GM21576 (cell line): ENCODE measurements around the gene ZBTB7C.

ENCODE experiments used
- ATAC-seq: cut with Tn5 transposase; IDR thresholded peaks from one replicate; pipeline ENCODE4 v1.9.1; 2021; ENCODE audit warnings: mild to moderate bottlenecking, moderate library complexity; ENCODE audit not compliant: unreplicated experiment

Gene ZBTB7C

DNA sequence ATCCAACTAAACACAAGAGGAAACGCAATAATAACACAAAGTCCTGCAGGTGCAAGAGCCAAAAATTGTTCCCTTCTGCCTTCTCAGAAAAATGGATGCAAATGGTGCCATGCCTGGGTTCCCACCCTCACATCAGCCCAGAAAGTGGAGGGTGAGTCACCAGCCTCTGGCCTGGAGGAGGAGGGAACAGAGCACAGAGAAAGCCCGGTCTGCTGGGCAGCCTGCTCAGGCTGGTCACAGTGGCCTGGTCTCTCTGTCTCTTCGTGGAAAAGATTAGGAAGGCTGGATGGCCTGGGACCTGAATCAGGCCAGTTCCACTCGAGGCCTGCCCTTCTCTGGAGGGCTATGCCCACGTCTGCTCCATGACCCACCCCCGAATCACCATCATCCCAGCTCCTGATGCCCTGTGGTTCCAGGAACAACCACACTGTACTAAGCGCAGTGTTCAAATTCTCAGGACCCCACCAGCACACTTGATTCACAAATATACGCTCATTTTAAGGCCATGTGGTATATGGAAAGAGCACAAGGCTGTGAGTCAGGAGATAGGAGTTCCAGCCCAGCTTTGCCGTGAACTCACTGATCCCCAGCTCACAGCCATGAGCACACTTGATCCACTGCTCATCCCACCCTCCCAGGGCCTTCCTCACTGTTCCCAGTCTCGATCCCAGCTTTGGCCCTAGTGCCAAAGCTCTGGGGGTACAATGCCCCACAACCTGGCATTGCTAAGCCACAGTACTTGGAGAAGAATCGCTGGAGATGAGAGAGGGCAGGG, 82.1 kb downstream of the ZBTB7C start:
- ATAC-seq, result no peak

DNA sequence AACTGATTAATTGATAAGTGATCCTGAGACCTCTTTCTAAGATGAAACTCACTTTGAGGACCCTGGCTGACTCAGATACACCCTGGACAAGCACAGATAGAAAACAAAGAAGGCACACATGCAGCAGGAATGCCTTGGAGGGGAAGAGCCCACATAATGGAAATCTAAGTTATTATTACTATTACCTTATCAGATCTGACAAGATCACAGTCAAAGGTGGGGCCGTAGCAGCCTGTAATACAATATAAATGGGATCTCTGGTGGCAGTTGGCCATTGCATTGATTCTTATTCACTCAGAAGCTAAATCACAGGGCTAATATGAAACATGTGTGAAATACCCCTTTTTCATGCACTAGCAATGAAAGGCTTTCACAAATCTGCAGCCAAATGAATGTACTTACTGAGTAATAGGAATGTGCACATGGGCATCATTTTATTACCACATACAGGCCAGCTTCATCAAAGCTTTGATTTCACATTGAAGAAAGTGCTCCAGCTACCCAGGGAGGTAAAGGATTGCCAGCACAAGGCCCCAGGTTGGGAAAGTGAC, 84.0 kb downstream of the ZBTB7C start:
- ATAC-seq, result no peak

DNA sequence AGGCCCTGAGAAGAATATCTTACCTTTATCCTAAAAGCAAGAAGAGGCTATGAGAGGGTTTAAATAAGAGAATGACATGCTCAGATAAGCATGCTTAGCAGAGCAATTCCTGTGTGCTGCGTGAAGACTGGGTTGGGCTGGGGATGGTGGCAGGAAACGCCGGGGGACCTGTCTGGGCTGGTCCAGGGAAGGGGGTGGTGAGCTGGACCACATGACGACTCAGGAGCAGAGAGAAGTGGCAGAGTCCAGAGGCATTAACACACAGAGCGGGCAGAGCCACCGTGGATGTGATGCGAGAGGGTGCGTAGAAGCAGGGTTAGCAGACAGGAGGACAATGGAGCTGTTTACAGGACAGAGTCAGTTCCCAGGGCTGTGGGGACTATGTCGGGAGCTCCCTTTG, 84.5 kb downstream of the ZBTB7C start:
- no peak for ATAC-seq

DNA sequence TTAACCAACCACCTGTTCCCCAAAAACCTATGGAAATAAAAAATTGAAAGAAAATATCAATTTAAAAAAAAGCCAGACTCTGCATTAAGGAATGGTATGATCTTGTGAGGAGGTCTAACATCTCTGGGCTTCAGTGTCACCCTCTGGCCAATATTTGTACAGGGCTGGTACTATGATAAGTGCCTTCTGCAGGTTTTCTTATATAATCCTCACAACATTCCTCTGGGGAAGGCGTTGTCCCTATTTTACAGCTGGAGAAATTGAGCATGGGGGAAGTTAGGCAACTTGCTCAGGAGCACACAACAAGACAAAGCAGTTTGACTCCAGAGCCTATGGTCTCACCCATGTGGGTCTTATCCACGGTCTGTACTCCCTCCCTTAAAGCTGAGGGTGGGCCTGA, 86.0 kb downstream of the ZBTB7C start:
- no peak for ATAC-seq

DNA sequence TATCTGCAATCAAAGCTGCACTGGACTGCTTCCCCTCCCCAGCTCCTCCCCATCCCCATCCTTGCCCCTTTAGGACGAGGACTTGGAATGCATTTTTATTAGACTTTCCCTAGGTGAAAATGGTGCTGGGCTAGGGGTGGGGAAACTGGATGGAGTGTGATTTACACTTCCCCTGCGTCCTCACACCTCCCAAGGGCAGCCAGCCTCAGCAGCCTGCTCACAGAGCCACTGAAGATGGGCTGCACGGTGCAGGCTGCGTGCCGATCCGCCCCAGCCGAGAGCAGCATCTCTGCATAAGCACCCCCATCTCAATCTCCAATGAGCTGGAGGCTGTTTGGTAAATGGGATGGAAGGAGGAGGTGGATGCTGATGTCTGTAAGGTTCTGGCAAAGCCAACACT, 87.6 kb downstream of the ZBTB7C start:
- no peak for ATAC-seq

DNA sequence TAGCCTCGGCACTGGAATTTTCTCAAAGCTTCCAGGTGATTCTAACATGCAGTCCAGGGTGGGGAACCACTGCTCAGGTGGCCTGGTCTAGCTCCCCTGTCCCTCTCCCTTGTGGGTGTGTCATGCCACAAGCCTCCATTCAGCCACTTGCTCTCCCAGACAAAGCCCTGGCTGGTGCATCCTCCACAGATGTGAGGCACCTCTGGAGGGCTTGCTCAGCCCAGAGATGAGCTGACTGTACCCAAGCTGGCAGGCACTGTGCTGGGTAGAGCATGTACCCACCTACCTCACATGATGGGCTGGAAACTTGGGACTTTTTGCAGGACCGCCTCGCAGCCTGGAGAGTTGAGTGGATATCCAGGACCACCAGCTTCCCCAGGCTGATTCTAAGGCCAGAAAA, 88.1 kb downstream of the ZBTB7C start:
- no peak for ATAC-seq

DNA sequence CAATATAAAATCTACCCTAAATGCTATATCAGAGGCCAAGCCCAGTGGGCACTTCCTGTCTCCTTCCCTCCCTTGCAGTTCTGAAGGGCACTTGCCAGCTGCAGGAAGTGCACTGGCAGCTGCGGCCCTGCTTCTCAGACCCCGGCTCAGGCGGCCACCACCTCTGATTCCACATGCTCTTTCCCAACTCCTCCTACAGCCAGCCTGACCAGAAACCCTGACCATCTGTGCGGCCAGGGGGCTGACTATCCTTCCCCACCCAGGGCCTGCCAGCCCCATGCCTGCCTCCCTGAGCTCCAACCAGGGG, 88.6 kb downstream of the ZBTB7C start:
- no peak for ATAC-seq

DNA sequence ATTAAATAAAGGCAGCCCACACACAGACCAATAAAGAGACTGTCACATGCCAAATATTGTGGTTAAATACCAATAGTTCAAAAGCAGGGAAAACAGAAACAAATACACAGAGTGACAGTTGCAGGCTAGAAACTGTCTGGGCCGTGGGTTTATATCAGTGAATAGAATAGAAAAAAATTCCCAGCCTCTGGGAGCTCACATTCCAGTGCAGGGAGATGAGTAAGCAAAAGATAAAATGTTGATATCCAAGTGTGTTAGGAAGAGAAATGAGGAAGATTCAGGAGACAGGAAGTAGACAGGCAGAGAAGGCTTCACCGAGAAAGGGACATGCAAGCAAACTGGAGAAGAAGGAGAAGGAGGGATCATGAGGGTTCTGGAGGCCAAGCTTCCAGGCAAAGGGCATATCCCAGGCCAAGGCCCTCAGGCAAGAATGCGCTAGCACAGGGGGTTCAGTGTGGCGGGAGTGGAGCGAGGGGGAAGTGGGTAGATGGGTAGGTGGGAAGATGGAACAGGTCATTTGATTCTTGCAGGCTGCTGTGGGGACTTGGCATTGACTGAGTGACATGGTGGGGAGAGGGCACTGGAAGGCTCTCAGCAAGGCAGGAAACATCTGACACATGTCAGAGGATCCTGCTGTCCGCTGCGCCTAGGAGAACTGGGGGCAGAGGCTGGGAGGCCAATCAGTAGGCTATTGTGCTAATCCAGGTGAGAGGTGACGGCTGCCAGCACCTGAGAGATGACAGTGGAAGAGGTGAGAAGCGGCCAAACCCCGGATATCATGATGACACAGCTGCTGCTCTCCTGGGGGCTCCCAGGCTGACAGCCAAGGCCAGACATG, 89.2 kb downstream of the ZBTB7C start:
- no peak for ATAC-seq

DNA sequence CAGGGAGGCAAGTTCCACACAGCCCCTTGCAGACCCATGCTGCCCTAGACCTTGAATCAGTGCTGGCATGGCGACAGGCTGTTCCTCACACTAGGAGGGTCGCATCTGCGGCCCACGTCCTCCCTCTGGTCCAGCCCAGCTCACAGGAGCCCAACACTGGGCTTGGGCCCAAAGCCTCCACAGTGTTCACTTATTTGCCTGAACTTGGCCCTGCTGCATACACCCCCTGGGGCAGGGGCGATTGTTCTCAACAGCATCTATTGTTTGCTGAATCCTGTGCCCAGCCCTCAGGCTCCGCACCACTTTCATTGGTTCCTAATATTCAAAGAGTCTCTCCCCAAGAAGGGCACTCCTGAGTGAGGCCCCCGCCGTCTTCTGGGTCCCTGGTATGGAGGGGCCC, 90.7 kb downstream of the ZBTB7C start:
- no peak for ATAC-seq

DNA sequence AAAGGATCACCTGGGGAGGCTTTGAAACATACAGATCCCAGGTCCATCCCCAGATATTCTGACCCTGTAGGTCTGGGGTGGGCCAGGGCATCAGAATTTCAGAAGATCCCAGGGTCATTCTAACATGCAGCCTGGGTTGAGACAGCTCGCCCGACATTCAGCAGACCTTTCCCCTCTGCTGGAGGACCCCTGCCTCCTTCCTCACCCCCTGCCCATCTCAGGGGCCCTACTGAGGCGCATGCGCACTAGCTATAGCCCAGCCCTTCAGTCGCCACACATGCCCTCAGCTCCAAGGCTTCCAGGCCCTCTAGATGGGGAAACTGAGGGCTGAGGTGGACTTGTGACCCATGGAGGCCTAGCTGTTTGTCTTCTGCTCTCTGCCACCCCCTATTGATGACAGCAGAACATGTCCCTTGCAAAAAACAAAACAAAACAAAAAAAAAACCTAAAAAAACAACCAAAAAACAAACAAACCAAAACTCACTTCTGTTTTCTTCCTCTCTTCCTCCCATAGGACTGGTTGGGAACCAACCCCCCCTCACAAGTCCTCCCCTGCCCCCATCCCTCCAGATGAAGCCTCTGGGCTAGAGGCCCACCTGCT, 91.3 kb downstream of the ZBTB7C start:
- no peak for ATAC-seq

DNA sequence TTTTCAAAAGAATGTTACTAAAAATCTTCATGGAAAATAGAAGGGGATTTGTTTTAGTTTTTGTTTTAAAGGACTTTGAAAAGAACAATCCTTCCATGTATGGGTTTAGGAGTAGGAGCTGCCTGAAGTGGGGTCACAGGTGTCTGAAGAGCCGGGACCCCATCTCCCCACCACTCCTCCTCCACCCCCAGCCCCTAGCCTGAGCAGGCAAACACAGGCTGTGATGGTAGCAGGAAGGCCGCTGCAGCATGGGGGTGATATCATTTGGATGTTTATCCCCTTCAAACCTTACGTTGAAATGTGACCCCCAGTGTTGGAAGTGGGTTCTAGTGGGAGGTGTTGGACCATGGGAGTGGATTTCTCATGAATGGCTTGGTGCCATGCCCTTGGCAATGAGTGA, 93.0 kb downstream of the ZBTB7C start:
- no peak for ATAC-seq

DNA sequence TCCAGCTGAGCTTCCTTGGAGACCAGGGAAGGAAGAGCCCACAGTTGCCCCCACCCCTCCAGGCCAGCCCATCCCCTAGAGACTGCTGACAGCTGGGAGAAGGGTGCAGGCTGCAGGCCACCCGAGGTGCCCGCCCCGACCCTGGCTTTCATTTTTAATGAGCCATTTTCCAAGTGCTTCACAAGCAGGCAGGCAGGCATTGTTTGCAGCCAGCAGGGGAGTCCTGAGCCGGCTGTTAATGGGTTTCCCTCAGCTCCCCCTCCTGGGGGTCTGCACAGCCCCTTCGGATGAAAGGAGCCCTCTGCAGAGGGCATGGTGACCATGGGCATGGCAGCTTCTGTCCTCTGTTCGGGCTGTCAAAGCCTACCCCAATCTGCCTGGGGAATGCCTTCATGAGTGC, 94.5 kb downstream of the ZBTB7C start:
- ATAC-seq, result no peak

DNA sequence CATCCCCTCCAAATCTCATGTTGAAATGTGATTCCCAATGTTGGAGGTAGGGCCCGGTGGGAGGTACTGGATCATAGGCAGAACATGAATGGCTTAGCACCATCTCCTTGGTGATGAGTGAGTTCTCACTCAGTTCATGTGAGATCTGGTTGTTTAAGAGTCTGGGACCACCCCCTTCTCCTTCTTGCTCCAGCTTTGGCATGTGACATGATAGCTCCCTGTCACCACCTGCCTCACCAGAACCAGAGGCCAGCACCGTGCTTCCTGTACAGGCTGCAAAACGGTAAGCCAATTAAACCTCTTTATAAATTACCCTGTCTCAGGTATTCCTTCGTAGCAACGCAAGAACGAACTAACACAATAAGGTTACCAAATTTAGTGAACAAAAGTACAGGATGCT, 95.4 kb downstream of the ZBTB7C start:
- ATAC-seq, result no peak

DNA sequence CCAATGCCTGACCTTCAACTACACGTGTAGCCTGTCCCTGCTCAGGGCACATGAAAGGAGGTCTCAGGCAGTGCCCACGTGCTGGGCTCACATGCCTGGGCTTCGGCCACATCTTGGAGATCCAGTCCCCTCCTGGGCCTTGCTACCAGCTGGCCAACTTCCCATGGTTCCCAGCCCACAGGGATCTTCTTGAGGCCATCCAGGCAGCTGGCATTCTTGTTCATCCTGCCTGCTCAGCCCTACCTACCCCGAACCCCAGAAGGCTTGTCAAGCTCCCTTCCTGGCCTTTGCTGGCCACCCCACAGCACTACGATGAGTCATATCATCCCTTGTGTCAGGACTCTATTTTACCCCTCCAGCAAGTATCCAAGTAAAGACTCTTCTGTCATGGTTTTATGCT, 97.1 kb downstream of the ZBTB7C start:
- ATAC-seq, result no peak

DNA sequence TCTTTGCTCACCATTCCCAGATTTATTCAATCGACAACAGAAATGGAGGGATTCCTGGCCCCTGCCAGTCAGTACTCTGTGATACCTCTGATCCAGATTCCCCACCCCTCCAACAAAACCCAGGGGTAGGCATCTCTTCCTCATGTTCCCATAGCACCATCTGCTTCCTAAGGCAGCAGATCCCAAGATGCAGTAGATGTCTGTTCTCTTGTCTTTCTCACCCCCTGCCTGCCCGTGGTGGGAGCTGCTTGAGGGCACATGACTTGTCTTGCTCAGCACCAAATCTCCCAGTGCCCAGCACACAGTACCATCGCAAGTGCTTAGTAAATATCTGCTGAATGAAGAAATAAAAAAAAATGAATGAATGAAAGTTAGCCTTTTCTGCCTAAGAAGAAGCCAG, 98.2 kb downstream of the ZBTB7C start:
- no peak for ATAC-seq

DNA sequence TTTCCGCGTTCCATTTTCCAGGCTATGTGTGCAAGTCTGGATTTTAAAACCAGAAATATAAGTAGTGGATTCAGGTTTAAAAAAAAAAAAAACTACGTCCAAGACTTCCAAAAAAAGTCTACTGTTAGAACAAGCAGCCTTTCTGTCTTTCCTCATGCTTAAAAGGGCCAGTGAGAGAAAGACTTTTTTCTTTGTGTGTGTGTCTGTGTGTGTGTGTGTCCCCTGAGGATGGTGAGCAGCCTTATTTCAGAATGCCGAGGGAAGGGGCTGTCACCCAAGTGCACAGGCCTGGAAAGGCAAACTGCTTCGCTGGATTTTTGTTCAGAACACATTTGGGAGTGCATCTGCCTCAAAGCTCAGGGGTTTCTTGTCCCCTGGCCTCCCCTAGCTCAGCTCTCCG, 98.8 kb downstream of the ZBTB7C start:
- no peak for ATAC-seq

DNA sequence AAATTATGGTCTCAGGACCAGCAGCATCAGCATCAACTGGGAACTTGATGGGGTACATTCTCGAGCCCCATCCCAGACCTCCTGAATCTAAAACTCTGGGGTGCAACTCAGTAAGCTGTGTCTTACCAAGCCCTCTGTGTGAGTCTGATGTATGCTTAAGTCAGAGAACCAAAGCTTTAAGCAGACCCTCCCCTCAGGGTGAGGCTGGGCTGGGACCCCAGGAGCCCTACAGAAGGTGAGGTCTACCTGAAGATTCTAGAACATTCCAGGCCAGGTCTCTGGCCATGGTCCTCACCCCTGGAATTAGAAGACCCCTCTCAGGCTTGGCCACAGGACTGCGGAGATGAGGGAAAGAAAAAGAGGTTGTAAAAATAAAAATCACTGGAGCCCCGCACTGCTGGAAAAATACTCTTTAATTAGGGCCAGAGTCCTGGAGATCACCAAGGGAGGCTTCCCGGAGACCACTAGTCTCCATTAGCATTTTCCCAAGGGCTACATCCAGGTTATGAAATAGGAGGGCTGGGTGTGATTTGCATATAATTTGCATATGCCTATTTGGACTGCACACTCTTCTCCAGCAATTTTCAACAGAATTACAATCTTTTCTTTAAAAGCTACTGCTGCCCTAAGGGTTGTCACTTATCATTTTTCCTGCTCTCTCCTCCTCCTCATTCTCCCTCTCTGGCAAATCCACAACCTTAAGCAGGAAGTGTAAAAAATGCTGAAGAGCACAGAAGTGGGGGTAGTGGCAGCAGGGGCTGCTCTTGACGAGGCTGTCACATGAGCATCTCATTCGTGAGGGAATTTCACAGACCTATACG, 100.2 kb downstream of the ZBTB7C start:
- no peak for ATAC-seq

DNA sequence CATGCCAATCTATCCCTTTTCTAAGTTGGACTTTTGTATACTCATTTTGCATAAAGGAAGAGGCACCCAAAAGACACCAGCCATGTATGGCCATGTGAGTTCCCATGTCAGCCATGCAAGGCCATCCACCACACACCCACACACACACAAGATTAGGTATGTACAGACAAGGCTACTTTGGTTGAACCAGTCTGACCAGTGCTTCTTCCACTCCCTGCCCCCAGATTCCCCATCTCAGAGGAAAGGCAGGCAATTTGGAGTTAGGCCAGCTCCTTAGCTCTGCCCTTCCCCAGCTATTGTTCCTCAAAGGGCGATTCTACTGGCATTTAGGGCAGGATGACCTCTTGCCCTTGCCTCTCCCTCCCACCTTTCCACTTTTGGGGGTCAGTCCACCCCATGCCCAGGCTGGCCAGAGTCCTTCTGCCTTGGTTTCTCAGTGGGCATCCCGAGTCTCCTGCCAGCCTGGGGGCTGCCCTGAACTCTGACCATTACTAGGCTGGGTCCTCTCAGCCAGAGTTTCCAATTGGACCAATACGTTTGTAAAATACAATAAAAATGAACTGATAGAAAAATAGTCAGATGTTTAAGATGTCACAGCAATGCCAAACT, 101.1 kb downstream of the ZBTB7C start:
- ATAC-seq, result no peak

DNA sequence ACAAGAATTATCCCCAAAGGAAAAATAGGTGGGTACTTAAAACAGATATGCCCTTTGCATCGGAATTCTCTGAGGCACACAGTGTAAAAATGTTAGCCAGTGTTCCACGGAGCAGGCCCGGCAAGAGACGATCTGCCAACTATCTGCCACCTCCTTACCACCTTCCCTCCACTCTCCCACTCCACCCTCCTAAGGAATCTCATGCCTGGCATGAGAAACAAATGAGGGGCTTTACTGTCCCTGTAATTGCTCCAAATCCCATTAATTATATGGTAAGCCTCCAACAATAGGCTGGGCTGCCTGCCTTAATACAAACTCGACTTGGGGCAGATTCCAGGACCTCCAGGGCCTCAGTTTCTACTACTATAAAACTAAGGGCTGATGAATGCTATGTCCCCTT, 102.3 kb downstream of the ZBTB7C start:
- ATAC-seq, result no peak

DNA sequence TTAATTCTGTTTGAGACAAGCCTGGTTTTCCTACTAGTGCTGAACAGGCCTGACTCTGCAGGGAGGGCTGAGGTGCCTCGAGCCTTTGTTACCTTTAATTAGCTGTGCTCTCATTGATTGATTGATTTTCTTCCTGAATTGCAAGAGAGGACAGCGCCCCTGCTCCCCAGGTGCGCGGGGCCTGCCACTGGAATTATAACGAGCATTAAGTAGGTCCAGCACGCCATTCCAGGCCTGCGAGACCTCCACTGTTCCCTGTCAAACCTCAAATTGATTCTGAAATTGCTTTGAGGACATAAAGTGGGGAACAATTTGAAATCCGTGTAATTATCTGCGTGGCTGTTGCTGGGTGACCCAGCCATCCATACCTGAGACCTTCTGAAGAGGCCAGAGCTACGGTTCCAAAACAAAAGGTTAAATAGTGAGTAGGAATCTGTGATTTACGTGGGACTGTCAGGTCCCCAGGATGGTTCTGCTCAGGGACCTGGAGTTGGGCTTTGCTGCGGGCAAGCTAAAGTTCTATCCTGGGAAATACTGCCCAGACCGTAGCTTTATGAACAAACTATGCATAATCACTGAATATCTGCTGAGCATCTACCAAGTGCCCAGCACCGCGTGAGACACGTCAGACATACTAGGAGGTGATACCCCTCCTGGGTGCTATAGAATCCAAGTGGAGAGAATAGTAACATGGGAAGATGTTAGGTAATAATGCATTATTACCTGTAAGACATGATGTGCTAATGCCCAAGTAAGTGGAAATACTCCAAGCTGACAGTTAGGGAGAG, 104.1 kb downstream of the ZBTB7C start:
- no peak for ATAC-seq
